ENCODE data around the gene KCNQ4.
A peak's percentile ranks its signal among the peaks of the same experiment; 100 is the strongest.

Gene KCNQ4

DNA sequence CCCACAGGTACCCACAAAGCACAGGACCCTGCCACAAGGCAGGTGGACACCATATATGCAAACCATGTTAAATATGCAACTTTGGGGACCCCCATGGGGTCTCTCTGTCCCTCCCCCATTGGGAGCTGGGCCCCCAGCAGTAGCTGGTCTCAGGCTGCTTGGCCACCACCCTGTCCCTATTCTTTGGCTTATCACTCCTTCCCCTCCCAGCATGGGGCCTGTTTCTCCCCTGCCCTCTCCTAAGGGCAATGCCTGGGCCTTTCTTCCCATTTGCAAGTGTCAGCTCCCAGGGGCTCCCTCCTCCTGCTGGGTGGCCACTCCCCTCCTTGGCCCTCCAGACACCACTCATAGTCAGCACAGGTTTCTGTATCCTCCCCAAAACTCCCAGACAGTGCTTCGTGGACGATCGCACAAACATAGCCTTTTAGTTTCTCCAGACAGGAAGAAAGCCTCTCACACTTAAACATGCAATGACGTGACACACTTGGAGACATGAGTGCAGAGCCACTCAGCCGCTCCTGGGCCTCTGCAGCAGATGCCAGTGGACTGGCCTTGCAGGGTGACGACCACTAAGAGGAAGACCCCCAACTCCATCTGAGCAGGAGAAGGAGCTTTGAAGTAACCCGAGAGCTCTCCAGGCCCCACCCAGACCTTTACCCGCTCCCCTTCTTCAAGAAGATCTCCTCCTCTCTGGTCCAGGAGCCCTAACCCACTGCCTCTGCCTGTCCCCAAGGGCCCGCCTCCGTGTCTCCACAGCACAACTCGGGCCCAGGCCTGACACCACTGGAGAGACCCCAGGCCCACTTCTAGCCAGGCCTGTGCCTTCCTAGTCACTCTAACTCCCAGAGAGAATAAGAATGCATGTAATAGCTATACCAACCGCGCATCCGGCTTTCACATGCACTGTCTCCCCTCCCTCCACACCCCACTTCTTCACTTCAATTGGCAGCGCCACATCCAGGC is 55.7 kb downstream of the KCNQ4 start:
- no peak for DNase-seq (ENCODE audit: low read depth, low spot score)

- no peak for DNase-seq (ENCODE audit: low read depth, low spot score)
These were observed 56.4 kb downstream of the KCNQ4 start for GRCh38 chr1:40839943-40840335.

DNA sequence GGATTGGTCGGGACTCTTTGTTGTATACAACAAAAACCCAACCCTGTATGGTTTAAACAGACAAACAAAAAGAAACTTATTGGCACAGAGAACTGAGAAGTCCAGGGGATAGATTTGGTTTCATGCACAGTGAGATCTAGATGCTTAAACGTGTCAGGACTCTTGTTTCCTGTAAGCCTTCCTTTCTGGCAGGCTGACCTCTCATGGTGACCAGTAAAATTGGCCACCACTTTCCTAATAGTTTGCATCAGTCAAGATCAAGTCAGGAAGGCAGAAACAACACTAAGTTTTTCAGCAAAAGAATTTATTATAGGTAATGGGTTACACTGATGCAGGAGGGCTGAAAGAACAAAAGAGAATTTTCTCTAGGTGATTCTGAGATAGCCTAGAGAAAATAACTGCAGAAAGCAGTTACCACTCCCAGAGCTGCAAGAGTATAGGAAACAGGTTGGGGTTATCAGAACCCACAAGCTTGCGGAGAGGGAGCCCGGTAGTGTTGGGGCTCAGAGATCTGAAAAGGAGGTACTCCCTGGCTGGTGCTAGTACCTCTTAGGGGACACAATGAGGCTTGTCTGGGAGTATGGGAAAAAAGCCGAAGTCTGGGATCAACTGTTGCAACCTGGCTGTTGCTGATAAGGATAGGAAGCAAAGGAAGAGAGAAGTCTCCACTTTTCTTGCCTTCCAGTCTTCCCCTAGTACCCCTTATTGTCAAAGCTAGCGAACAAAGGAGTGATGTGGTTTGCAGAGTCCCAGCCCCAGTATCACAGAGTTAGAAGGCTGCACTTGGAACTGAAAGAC is 57.1 kb downstream of the KCNQ4 start:
- DNase-seq (ENCODE audit: low read depth, low spot score) = no peak

DNA sequence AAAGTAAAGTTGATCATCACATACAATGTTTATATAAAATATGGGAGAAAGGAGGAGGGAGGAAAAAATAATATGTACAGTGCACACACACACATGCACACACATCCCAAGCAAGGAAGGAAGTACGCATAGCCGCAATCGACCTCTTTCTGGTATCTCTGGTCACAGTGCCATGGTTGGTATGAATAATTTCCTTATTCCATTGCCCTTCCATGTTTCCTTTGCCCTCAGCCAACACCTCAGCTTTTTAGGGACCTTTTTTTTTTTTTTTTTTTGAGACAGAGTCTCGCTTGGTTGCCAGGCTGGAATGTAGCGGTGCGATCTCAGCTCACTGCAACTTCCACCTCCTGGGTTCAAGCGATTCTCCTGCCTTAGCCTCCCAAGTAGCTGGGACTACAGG is 58.0 kb downstream of the KCNQ4 start:
- DNase-seq (ENCODE audit: low read depth, low spot score) = no peak

DNA sequence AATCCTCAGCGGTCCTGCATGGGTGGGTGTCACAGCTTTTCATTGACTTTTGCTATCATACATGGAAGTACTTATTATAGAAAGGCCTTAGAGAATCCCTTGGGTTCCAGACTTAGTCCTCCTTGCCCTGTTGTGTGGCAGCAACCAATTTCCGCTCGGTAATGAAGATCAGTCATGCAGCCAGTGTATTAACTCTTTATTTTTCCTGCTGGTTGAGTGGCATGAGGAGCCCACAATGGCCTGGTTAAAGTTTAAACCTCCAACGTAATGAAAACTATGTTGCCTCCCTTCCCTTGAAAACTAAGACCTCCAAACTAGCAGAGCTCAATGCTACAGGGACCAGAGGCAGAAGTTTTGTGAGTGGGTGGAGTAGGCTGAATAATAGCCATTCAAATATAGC is 58.6 kb downstream of the KCNQ4 start:
- DNase-seq (ENCODE audit: low read depth, low spot score) = no peak

DNA sequence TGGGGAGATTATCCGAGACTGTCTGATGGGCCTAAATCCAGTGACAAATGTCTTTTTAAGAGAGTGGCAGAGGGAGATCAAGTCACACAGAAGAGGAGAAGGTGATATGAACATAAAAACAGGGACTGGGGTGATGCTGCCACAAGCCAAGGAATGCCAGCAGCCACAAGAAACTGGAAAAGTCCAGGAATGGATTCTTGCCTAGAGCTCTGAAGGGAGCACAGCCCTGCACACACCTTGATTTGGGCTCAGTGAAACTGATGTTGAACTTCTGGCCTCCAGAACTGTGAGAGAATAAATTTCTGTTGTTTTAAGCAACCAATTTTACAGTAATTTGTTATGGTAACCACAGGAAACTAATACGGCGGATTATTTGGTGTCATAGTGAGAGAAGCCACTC is 59.1 kb downstream of the KCNQ4 start:
- DNase-seq (ENCODE audit: low read depth, low spot score) = no peak

GRCh38 chr1:40844079-40844478 is 60.5 kb downstream of the KCNQ4 start:
- DNase-seq (ENCODE audit: low read depth, low spot score) = no peak

- DNase-seq (ENCODE audit: low read depth, low spot score) = no peak
These were observed 61.6 kb downstream of the KCNQ4 start for GRCh38 chr1:40844887-40845878.

DNA sequence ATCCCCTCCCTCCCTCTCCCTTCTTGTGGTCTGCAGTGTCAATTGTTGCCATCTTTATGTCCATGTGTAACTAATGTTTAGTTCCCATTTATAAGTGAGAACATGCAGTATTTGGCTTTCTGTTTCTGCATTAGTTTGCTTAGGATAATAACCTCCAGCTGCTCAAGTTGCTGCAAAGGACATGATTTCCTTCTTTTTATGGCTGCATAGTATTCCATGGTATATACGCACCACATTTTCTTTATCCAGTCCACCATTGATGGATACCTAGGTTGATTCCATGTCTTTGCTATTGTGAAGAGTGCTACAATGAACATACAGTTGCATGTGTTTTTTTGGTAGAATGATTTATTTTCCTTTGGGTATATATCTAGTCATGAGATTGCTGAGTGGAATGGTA is 62.3 kb downstream of the KCNQ4 start:
- DNase-seq (ENCODE audit: low read depth, low spot score) = no peak

DNA sequence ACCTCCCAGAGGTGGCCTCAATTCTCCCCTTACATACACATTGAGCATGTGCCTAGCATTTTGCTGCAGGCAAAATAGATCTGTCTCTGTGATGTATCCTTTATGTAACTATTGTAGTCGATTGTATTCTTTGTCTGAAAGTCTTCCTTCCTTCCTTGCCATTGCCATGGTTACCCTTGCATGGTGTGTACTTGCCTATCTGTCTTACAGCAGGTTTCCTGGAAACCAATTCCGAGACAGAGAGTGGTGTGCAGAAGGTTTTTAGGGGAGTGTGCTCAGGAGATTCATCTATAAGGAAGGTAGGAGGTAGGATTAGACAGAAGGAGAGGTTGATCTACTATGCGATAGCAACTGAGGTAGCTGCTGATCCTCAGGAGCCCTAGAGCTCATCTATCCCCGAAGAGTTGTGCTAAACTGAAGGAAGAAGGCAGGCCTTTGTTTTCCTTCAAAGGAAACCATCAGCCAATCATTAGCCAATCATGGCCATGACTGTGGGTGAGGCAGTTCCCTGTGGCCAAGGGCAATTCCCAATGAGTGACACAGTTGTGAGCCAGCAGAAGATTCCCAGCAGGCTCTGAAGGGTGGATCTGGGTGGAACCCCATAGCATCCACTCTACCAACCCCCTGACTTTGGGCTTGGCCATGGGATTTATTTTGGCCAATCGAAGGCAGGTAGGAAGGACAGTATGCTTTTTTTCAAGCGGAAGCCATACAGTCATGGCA is 63.6 kb downstream of the KCNQ4 start:
- DNase-seq (ENCODE audit: low read depth, low spot score) = peak; percentile 31

DNA sequence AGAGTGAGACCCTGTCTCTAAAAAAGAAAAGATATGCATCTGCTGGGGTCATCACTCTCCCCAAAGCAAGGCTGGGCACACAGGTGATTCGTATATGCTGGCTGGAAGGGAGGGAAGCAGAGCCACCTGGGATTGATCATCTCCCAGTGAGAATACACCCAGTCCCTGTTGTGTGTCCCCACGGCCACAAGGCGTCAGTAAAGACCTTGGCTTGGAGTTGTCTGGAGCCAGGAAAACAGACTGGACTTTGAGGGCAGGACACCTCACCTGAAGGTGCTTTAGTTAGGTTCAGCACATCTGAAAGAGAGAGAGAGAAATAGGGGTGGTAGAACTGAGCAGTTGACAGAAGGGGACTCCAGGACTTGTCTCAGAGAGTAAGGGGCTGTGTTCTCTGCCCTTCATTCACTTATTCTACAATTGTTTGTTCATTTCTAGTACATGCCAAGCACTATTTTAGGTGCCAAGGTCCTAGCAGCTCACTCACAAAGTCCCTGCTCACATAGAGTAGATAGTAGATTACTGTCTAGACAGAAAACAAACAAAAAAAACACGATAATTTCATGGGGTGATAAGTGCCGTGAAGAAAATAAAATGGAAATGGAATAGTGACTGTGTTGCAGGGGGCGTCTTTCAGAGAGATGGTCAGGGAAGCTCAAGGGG is 65.1 kb downstream of the KCNQ4 start:
- peak; percentile 84 for DNase-seq (ENCODE audit: low read depth, low spot score)

GRCh38 chr1:40849801-40850592 is 66.4 kb downstream of the KCNQ4 start:
- peak; percentile 82 for DNase-seq (ENCODE audit: low read depth, low spot score)

DNA sequence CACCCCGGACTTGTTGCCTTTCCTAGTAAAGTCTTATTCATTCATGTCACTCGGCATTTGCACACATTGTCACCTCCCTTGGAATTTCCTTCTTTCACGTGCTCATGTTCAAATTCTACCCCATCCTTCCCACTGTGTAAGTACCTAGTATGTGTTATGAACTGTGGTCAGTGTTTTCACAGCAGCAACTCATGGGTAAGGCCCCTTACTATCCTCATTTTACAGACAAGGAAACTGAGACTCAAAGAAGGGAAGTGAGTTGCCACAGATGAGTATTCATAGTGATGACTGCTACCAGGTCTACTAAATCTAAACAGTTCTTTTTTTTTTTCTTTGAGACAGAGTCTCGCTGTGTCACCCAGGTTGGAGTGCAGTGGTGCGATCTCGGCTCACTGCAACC is 68.1 kb downstream of the KCNQ4 start:
- DNase-seq (ENCODE audit: low read depth, low spot score) = no peak

GRCh38 chr1:40853113-40853884 is 69.7 kb downstream of the KCNQ4 start:
- DNase-seq (ENCODE audit: low read depth, low spot score) = no peak

DNA sequence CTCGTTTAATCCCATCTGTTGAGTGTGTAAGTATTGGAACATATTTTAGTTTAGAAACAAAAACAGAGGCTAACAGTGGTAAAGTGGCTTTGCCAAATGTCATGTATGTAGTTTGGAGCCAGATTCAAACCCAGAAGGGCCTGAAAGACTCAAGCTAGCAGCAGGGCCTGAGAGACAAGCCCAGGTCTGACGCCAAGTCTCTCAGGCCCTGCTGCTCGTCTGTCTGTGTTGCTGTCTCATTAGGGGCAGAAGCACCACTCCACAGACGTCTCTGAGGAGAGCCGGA is 70.2 kb downstream of the KCNQ4 start:
- no peak for DNase-seq (ENCODE audit: low read depth, low spot score)

GRCh38 chr1:40855513-40855912 is 71.9 kb downstream of the KCNQ4 start:
- DNase-seq (ENCODE audit: low read depth, low spot score) = peak; percentile 43

GRCh38 chr1:40856116-40856515 is 72.5 kb downstream of the KCNQ4 start:
- no peak for DNase-seq (ENCODE audit: low read depth, low spot score)

DNA sequence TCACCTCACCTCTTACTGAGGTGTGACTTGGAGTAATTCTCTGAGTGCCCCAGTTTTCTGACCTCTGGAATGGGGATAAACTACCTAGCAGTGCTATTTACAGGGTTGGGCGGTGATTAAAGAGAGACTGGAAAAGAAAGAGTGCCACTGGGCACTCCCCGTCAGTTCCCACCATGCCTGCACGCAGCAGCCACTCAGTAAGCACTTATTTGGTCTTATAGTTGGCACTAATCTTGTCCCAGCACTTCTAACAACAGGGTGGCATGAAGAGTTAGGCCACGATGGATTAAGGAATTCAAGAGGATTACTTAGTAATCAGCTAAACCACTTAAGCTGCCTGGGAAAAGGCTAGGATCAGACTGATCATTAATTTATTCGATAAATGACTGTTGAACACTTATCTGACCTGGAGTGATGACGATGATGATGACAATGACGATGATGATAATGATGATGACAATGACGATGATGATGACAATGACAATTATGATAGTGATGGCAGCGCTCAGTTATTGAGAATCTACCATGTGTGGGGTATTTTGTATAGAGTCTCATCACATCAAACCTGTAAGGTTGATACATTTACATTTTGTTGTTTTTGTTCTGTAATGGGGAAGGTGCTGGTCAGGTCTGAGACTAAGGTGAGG is 73.2 kb downstream of the KCNQ4 start:
- DNase-seq (ENCODE audit: low read depth, low spot score) = no peak
